NCI-H69 (cell line): Measurements from ENCODE around the gene AVPR2.
A peak's percentile ranks its signal among the peaks of the same experiment; 100 is the strongest.

Experiments used
- DNase-seq: peaks from one replicate; lab custom pipeline; 2025; lab: John Stamatoyannopoulos, UW

The AVPR2 gene

GRCh38 chrX:153913701-153914100 lies 9.2 kb downstream of the AVPR2 start:
- DNase-seq = no peak

GRCh38 chrX:153917869-153918268 lies 13.4 kb downstream of the AVPR2 start:
- DNase-seq = no peak

- no peak for DNase-seq
Observed at GRCh38 chrX:153919281-153919680, 14.8 kb downstream of the AVPR2 start.

- DNase-seq = no peak
Observed at GRCh38 chrX:153920546-153920945, 16.1 kb downstream of the AVPR2 start.

- no peak for DNase-seq
Observed at GRCh38 chrX:153921070-153921469, 16.6 kb downstream of the AVPR2 start.

- DNase-seq = no peak
Observed at GRCh38 chrX:153921511-153922446, 17.3 kb downstream of the AVPR2 start.

- peak; percentile 68 for DNase-seq
Observed at GRCh38 chrX:153922932-153923857, 18.7 kb downstream of the AVPR2 start.

- DNase-seq = peak; percentile 61
Observed at GRCh38 chrX:153924149-153924861, 19.8 kb downstream of the AVPR2 start.

- DNase-seq = no peak
Observed at GRCh38 chrX:153925387-153925738, 20.9 kb downstream of the AVPR2 start.

GRCh38 chrX:153925739-153926551 lies 21.5 kb downstream of the AVPR2 start, which contains the start of gene ARHGAP4:
Gene ARHGAP4 (minus strand): TSS chrX:153926264. CDS start chrX:153926202, 62 bp downstream.
- DNase-seq = no peak

- DNase-seq = no peak
Observed at GRCh38 chrX:153926552-153926857, 22.0 kb downstream of the AVPR2 start.

- peak; percentile 82 for DNase-seq
Observed at GRCh38 chrX:153926858-153927671, 22.6 kb downstream of the AVPR2 start.

GRCh38 chrX:153927672-153927921 lies 23.1 kb downstream of the AVPR2 start:
- DNase-seq = no peak

- peak; percentile 98 for DNase-seq
Observed at GRCh38 chrX:153927922-153928760, 23.7 kb downstream of the AVPR2 start.

GRCh38 chrX:153928846-153929245 lies 24.4 kb downstream of the AVPR2 start:
- DNase-seq = no peak

GRCh38 chrX:153929576-153929975 lies 25.1 kb downstream of the AVPR2 start:
- DNase-seq = no peak

GRCh38 chrX:153930011-153930910 lies 25.8 kb downstream of the AVPR2 start:
- DNase-seq = no peak

- no peak for DNase-seq
Observed at GRCh38 chrX:153931151-153931550, 26.7 kb downstream of the AVPR2 start.

- no peak for DNase-seq
Observed at GRCh38 chrX:153931748-153932147, 27.3 kb downstream of the AVPR2 start.
